Effector memory CD4-positive, alpha-beta T cell (primary cell): ENCODE results near the gene VWA3B.
"Not testable (repeated sequence)": the region's sequence is repeated elsewhere in the genome, so short reads cannot be mapped to it uniquely, and the experiment has no call there.

Source experiments
- DNase-seq, 3 donors: peaks; one replicate each; pipeline ENCODE4 v3.0.0-alpha.2; 2020
- H3K27ac ChIP-seq: 2 replicates; pipeline ENCODE4 v1.7.0; 2013; ENCODE audit warnings: mild to moderate bottlenecking, low read length, moderate library complexity; ENCODE audit not compliant: insufficient read depth, poor library complexity, severe bottlenecking
- H3K27me3 ChIP-seq: replicated peaks from 2 replicates; pipeline ENCODE4 v1.7.0; 2013; ENCODE audit warnings: mild to moderate bottlenecking, low read length; ENCODE audit not compliant: insufficient read depth, control insufficient read depth, poor library complexity, severe bottlenecking
- H3K36me3 ChIP-seq: 2 replicates; pipeline ENCODE4 v1.7.0; 2013; ENCODE audit warnings: mild to moderate bottlenecking, low read length, moderate library complexity; ENCODE audit not compliant: control insufficient read depth, insufficient read depth
- H3K4me1 ChIP-seq: 2 replicates; pipeline ENCODE4 v1.7.0; 2013; ENCODE audit warnings: low read length, mild to moderate bottlenecking; ENCODE audit not compliant: control insufficient read depth, insufficient read depth, poor library complexity, severe bottlenecking
- H3K4me3 ChIP-seq: 2 replicates; pipeline ENCODE4 v1.7.0; 2013; ENCODE audit warnings: low read length, low read depth, mild to moderate bottlenecking; ENCODE audit not compliant: insufficient read depth, poor library complexity, severe bottlenecking
- H3K9me3 ChIP-seq: 2 replicates; pipeline ENCODE4 v1.7.0; 2013; ENCODE audit warnings: mild to moderate bottlenecking, low read length, moderate library complexity; ENCODE audit not compliant: control insufficient read depth

VWA3B gene

GRCh38 chr2:98298683-98299164, 211.8 kb downstream of the VWA3B start:
- H3K4me1 ChIP-seq = no peaks in the 10 kb centered on the region
- H3K36me3 ChIP-seq = no peaks in the 10 kb centered on the region
- no peaks in the 10 kb centered on the region for H3K9me3 ChIP-seq
- H3K4me3 ChIP-seq = no peak overlapping the region
- no peak for DNase-seq
- H3K27me3 ChIP-seq = no peaks in the 10 kb centered on the region
- no peak overlapping the region for H3K27ac ChIP-seq

GRCh38 chr2:98299211-98299905, 212.4 kb downstream of the VWA3B start:
- no peak for DNase-seq
- Histone ChIP-seq H3K36me3 (no peaks in the 10 kb centered on the region), H3K27ac (no peak overlapping the region), H3K4me1 (no peaks in the 10 kb centered on the region), H3K27me3 (no peaks in the 10 kb centered on the region), H3K4me3 (no peak overlapping the region), H3K9me3 (no peaks in the 10 kb centered on the region)

- DNase-seq = no peak
- peaks cover 5% of the 10 kb centered on the region for H3K27me3 ChIP-seq
- H3K27ac ChIP-seq = no peak overlapping the region
- no peak overlapping the region for H3K4me3 ChIP-seq
- no peaks in the 10 kb centered on the region for H3K36me3 ChIP-seq
- H3K9me3 ChIP-seq = no peaks in the 10 kb centered on the region
- no peaks in the 10 kb centered on the region for H3K4me1 ChIP-seq
These were observed 213.3 kb downstream of the VWA3B start for GRCh38 chr2:98300141-98300874.

- H3K4me3 ChIP-seq = no peak overlapping the region
- no peaks in the 10 kb centered on the region for H3K9me3 ChIP-seq
- peaks cover 7% of the 10 kb centered on the region for H3K27me3 ChIP-seq
- no peak for DNase-seq
- H3K36me3 ChIP-seq = no peaks in the 10 kb centered on the region
- H3K27ac ChIP-seq = no peak overlapping the region
- H3K4me1 ChIP-seq = no peaks in the 10 kb centered on the region
These were observed 214.5 kb downstream of the VWA3B start for GRCh38 chr2:98301469-98301868.

- H3K4me1 ChIP-seq, H3K27ac ChIP-seq, DNase-seq, H3K4me3 ChIP-seq, H3K27me3 ChIP-seq, H3K9me3 ChIP-seq, H3K36me3 ChIP-seq: not testable (repeated sequence)
These were observed 220.2 kb downstream of the VWA3B start for GRCh38 chr2:98307131-98307696.

GRCh38 chr2:98308068-98308467, 221.1 kb downstream of the VWA3B start:
- DNase-seq = no peak
- Histone ChIP-seq H3K4me3 (no peak overlapping the region), H3K27ac (no peak overlapping the region), H3K27me3 (peaks cover 12% of the 10 kb centered on the region), H3K4me1 (no peaks in the 10 kb centered on the region), H3K36me3 (no peaks in the 10 kb centered on the region), H3K9me3 (no peaks in the 10 kb centered on the region)

- no peak for DNase-seq
- Histone ChIP-seq H3K4me1 (no peaks in the 10 kb centered on the region), H3K27ac (no peak overlapping the region), H3K27me3 (peaks cover 12% of the 10 kb centered on the region), H3K4me3 (no peak overlapping the region), H3K9me3 (no peaks in the 10 kb centered on the region), H3K36me3 (no peaks in the 10 kb centered on the region)
These were observed 221.6 kb downstream of the VWA3B start for GRCh38 chr2:98308532-98308931.

- Histone ChIP-seq H3K4me3 (no peak overlapping the region), H3K36me3 (no peaks in the 10 kb centered on the region), H3K4me1 (no peaks in the 10 kb centered on the region), H3K27ac (no peak overlapping the region), H3K9me3 (no peaks in the 10 kb centered on the region), H3K27me3 (peaks cover 12% of the 10 kb centered on the region)
- DNase-seq = no peak
These were observed 222.6 kb downstream of the VWA3B start for GRCh38 chr2:98309580-98309979.

GRCh38 chr2:98310010-98310409, 223.0 kb downstream of the VWA3B start:
- DNase-seq = no peak

GRCh38 chr2:98311090-98311489, 224.1 kb downstream of the VWA3B start:
- H3K27ac ChIP-seq = no peak overlapping the region
- peaks cover 6% of the 10 kb centered on the region for H3K27me3 ChIP-seq
- no peaks in the 10 kb centered on the region for H3K9me3 ChIP-seq
- DNase-seq = no peak
- no peaks in the 10 kb centered on the region for H3K4me1 ChIP-seq
- no peaks in the 10 kb centered on the region for H3K36me3 ChIP-seq
- no peak overlapping the region for H3K4me3 ChIP-seq

More at GRCh38 chr2:98310010-98310409, 223.0 kb downstream of the VWA3B start:
- Histone ChIP-seq H3K4me3 (no peak overlapping the region), H3K4me1 (no peaks in the 10 kb centered on the region), H3K9me3 (no peaks in the 10 kb centered on the region), H3K27ac (no peak overlapping the region), H3K27me3 (peaks cover 10% of the 10 kb centered on the region), H3K36me3 (no peaks in the 10 kb centered on the region)
